GM19351 (cell line): ENCODE measurements around the gene HPS4.

ENCODE experiments used
- ATAC-seq: cut with Tn5 transposase; IDR thresholded peaks from one replicate; pipeline ENCODE4 v1.9.1; 2021; ENCODE audit warnings: mild to moderate bottlenecking, moderate library complexity; ENCODE audit not compliant: unreplicated experiment

Gene HPS4

DNA sequence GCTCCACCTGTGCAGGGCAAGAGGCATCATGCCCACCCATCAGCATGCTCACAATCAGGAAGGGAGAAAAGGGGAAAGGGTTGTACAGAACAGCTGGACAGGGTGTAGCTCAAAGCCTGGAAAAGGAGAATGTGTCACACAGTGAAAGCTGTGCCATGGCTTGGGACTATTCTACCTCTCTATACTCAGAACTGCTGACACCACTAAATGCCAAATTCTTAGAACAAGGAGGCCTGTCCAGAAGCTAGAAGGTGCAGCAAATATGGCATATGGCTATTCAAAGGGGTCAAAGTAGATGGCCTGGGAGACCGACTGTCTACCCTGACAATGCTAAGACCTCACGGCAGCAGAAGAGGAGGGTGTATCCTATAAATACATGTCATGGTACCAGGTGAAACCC is 12.8 kb downstream of the HPS4 start:
- ATAC-seq, result no peak

DNA sequence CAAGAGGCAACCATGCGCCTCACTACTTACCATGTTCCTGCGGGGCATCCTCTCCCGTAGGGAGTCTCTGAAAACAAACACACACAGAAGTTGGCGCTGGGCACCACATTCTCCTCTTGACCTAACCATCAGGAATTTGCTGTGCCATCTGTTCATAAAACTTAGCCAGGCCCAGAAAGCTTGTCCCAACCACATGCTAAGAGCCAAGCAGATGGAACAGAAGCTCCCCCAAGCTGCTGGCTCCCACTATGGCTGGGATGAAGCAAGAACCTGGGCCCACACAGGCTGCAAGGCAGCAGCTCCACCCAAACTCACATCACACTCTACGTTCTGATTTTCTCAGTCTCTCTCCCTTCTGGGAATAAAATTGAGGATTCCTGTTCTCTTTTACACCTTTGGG is 17.4 kb downstream of the HPS4 start:
- ATAC-seq, result no peak

DNA sequence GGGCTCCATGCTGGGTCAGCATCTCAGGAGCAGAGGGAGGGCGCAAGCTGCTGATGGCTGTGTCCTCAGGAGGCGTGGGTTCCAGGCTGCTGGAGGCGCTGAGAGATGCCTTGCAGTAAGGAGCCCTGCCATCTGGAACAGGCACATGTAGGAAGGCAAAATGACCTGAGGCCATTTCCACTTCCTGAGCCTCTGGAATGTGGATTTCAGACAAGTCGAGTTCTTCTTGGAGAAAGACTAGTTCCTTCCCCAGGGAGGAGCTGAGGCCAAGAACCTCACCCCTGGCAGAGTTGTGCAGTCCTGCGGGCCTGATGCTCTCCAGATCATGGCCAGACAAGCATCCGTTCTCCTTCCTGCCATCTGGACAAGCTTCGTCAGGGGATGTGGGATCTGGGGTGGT is 19.3 kb downstream of the HPS4 start:
- ATAC-seq, result no peak

DNA sequence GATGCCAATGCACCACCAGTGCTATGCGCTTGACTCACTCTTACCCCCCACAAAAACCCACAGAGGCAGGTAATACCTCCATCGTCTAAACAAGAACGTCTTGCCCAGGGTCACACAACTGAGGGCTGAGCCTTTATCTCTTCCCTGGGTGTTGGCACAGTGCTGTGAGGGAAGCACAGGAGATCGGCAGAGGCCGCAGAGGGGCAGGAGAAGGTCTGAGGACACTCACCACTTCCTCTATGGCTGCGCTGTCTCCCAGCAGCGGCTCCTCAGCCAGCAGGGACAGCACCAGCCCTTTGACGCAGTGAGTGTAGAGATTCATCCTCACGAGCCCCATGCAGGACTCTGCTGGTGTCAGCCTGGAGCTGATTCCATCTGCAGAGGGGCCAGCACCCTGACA is 19.9 kb downstream of the HPS4 start:
- ATAC-seq, result no peak

DNA sequence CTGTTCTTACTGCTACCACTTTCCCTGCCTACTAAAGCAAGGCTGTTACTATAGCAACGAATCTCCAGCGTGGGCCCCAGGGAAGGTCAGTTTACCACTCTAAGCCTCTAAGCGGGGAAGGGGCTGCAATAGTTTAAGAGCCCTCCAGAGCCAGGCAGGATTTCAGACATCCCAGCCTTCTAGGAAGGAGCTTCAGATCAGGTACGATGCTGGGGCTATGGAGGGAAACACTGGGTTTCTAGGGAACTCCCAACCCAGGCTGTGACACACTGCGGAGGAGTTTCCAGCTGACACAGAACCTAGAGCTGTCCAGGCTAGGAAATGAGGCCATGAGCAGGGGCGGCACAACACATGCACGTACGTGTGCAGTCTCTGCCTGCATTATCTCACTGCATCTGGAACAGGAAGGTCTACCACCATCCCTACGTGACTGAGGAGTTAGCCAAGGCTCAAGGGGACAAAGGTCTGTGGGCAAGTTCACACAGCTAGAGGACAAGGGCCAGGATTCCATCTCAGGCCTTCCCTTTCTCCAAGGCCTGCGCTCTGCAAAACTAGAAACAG is 20.4 kb downstream of the HPS4 start:
- no peak for ATAC-seq

DNA sequence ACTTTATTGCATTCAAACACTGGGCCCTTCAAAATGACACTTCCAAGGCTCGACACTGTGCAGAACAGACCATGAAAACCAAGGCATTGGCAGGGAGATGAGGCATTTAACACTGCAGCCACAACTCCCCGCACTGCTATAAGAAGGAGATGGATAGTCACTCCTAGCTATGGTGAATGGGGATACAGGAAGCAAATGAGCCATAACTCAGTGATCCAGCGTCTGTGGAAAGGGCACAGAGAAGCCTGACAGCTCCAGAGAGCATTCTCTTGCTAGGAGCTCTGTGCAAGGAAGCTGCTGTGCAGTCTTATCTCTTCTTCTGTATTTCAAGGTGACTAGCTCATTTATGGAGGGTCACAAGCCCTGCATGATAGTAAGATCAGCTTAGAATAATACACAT is 20.9 kb downstream of the HPS4 start:
- ATAC-seq, result no peak

DNA sequence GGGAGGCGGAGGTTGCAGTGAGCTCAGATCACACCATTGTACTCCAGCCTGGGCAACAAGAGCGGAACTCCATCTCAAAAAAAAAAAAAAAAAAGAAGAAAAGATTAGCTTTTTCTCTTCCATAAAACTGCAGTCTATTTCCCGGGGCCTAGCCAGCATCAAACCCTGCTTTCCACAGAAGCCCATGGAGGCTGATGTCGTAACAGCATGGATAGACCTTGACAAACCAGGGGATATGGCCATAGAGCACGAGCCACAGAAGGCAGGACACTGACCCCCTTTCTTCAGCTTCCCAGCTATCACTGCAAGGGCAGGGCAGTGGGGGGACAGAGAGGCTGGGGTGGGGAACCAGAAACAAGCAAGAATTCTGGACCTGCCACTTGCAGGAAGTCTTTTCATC is 21.5 kb downstream of the HPS4 start:
- ATAC-seq, result no peak

DNA sequence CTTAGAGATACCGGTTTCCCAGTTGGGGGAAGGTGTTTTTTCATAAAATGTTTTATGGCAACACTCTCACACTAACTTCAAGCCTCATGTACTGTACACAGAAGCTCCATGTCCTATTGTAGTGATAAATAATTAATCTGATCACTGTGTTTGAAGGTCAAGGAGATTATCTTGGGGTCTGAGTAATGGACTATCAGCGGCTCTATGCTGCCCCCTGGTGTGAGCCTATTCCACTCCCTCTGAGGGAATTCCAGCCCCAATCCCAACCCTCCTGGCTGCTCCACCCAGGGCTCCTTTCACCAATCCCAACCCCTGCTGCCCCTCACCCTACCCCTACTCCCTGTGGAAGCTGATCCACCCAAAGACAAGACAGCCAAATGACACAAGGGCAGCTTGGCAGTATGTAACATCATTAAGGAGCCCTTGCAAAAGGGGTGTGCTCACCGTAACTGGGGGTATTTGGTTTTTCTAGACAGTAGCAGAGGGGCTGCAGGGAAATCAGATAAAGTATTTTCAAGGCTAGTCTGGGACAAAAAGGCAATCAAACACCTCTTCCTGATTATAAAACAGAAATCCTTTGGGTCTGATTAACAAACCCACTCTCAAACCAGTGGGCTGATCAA is 22.3 kb downstream of the HPS4 start:
- no peak for ATAC-seq

DNA sequence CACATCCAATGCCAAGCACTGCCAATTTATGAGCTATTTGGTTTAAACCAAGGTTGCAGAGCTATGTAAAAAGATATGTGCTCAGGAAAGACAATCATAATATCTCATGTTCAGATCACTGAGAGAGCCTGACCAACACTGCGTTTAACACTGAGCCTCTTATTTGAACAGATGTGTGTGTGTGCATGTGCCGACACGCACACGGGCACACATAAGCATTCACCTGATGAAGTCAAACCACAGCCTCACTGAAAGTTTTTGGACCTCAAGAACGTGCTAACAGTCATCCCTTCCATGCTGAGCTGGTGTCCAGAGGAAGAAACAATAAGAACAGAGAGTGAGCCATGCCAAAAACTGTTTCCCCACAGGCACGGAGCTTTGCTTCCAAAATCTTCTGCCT is 23.4 kb downstream of the HPS4 start:
- ATAC-seq, result no peak

DNA sequence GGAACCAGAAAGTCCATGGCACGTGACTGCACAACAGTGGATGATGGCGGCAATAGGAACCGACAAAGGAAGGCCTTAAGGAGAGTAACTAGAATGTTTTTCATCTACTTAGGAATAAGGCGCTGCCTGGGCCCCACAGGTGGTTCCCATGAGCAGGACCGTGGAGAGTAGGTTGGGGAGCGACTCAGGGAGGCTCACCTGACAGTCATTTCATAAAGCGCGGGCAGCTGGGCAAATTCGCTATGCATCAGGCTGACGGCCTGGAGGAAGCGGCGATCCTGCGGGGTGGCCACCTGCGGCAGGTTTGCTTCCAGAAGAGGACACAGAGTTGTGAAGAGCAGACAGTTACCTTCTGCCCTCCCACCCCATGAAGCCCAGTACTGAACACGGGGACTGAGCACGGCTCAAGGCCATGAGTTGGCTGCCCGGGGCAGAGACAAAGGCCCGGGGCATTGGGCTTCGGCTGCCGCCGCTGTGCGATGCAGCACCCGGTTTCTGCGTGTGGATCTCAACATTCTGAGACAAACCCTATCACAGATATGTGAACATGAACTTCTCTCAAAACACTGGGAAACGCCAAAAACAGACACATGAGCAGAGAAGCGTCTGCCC is 25.8 kb downstream of the HPS4 start:
- no peak for ATAC-seq

DNA sequence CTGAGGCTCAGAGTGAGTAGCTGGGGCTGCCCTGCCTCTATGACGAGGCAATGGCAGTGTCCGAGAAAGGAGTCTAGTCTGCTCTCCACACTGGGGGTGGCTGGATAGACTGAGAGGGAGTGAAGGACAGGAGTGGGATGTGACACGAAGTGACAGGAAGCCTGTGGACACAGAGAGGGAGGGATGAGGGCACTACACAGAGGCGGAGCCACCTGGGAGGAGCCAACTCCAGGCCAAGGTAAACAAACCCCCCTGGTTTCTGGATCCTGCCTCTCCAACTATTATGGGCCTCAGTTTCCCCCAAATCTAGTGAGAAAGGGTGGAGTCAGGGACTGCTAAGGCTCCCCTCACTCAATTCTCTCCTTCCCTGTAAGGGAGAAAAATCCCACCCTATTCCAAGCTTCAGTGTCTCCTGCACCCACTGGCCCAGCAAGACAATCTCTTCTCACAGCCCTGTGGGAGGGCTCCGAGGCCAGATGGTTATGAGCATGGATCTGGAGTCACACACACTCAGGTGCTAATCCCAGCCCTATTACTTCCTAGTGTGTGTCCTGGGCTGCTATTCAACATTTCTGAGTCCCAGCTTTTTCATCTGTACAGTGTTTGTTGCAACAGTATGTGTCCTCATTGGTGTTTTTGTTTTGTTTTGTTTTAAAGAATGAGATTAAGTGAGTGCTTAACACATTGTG is 29.6 kb downstream of the HPS4 start:
- ATAC-seq, result no peak

DNA sequence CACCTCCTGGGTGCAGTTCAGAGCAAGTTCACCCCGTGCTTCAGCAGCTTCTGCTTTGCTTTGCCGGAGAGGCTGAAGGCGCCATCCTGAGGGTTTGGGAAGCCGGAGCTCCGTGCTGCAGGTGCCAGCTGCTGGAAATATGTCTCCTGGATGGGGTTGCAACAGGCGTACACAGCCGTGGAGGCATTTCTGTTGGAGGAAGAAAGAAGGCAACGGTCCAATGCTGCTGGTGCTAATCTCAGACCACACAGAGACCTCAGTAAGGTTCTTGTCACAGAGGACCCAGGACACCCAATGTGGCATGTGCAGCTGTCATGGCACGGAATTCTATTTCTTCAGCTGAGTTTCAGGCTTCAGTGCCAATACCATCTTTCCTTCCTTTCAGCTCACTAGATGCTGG is 30.4 kb downstream of the HPS4 start:
- no peak for ATAC-seq

DNA sequence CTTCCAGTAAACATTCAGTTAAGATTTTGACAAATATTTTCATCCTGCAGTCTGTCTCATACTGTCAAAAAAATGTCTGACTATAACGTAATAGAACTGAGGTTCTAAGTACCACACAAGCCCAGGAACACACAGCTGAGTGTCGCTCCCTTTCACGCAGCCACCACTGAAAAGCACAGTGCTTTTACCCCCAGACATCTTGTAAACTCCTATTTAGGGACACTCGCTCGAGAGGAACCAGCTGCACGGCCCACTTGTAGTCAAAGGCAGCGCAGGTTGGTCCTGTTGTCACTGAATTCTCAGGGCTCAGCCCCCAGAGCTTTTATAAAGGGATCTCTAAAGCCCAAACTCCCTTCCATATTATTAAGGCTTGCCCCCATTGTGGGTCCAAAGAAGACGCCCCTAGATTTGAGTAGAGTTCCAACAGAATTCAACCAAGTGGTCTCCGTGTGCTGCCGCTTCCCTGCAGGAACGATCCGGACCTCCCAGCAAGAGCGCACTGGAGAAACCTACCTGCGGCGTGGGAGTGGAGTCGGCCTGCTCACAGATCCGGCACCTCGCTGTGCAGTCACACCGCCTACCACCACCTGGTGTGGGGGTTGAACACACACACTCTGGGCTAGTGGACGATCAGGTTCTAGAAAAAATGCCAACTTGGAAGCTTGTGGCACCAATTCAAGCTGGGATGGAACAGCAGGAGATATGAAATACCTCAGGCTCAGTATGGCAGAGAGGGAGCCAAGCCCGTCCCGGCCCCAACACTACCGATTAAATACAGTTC is 31.2 kb downstream of the HPS4 start:
- ATAC-seq, result no peak

DNA sequence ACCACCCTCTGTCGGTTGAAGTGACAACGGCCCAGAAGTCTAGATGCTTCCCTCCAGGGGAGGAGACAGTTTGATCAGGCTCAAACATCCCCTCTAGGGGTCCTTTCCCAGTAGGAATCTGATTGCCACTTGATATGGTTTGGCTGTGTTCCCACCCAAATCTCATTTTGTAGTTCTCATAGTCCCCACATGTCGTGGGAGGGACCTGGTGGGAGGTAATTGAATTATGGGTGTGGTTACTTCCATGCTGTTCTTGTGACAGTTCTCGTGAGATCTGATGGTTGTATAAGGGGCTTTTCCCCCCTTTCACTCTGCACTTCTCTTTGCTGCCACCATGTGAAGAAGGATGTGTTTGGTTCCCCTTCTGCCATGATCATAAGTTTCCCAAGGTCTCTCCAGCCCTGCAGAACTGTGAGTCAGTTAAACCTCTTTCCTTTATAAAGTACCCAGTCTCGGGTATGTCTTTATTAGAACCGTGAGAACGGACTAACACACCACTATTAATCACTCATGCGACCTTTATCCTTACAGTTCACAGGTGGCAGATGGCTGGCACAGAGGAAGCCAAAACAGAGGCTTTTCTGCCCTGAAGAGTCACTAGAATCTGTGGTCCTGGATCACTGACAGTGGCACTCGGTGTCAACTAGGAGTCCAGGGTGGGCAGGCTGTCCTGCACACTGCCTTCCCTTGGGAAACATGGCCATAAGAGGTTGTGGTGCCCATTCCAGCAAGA is 33.0 kb downstream of the HPS4 start:
- no peak for ATAC-seq

DNA sequence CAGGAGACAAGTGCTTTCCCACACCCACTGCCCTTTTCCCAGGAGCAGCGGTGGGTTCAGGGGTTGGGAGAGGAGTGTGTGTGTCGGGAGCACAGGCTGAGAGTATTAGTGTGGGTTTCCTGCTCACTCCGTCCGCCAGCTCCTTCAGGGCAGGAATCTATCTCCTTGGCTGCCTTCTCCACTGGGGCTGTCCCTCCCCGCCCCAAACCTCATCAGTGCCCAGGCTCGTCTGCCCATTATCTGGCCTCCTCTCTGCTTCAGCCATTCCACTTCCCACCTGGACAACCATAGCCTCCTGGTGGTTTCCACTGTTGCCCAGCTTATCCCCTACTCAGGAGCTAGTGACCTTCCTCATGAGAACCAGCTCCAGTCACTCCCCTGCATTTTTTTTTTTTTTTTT is 34.6 kb downstream of the HPS4 start:
- no peak for ATAC-seq

DNA sequence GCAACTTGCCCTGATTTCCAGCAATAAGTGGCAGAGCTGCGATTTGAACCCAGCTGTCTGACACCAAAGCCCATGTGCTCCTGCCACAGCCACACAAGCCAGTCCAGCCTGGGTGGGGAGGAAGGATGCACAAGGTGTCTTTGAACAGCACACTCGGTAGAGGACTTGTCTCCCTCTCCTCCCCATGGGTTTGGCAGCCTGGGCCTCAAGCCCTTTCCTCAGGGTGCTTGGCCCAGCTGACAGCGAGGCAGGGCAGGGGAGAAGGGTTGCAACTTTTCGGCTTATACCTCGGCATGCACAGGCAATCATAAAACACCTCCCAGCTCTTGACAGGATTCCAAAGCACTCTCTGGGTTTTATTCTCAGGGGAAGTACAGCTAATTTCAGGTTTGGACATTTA is 35.2 kb downstream of the HPS4 start:
- no peak for ATAC-seq

DNA sequence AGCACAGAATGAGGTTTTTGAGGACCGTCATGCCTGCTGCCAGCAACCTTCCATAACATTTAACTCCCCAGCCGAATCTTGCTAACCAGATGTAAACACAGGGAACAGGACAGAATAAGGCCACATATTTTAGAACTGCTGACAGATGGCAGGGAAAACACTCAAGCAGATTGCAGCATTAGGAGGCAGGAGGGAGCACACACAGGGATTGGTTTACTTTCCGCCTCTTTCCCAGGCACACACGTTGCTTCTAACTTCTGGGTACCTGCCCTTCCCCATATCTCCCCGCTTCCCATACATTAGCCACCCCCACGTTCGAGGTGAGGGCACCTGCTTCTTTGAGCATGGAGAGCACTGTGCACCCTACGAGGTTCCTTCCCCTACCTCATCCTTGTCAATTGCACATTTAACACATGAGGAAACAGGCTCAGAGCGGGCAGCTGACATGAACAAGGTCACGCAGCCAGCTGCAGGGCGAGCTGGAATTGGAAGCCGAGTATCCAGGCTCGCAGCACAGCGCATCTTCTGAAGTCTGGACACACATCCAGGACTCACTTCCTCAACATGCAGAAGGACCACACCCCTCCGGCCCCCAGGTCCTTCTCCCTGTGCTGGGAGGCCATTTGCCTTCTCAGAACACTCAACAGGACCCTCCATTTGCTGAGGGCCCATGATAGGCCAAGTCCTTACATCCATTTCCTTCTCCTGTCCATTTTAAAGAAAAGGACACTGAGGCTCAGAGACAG is 35.8 kb downstream of the HPS4 start:
- no peak for ATAC-seq

DNA sequence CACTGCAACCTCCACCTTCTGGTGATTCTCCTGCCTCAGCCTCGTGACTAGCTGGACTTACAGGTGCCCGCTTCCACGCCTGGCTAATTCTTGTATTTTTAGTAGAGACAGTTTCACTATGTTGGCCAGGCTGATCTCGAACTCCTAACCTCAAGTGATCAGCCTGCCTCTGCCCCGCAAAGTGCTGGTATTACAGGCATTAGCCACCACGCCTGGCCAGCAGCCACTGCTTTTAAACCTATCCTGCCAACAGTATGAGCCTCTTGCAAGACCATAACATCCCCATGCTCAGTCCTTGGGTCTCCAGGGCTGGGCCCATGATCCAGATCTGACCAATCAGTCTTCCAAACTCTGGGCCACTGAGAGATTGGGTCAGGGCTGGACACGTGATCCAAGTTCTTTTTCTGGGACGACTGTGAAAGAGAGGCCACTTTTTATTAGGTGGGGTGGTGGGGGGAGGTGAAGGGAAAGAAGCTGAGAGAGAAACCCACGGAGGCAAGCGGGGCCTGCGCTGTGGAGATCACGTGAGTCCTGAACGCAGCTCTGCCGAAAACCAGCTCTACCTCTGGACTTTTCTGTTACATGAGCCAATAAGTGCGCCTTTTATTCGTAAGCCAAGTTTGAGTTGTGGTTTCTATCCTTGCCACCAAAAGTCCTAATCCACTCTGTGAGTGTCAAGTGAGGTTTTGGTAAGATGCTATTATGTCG is 36.6 kb downstream of the HPS4 start:
- no peak for ATAC-seq

DNA sequence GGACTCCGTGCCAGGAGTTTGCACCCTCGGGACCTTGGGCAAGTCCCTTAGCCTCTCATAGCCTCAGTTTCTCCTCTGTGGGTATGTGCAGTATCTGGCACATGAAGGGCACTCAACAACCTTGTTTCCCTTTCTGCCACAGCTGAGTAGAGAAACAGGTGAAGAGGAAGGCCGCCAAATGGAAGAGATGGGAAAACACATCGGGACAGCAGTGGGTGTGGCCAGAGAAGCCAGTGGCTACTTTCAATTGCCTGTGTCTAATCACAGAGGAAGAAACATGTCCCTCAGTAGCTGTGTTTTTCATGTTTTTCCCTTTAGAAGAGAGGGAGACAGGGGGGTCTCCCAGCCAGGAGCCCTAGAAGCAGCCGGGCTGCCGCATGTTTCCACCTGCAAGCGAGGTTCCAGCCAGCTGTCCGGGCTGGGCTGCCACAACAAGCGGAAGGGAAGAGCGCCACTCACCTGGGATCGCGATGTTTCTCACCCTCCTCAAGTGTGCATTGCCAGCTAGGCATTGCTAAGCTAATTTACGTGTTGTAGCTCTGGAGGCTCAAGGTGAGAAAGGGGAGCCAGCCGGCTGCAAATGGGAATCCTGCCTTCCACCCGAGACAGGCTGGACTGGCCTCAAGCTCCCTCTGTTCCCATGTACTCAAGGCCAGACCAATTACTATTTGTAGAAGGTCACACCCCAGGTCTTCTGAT is 37.9 kb downstream of the HPS4 start:
- ATAC-seq, result no peak
